ENCODE data around the gene USP6NL.

USP6NL gene

DNA sequence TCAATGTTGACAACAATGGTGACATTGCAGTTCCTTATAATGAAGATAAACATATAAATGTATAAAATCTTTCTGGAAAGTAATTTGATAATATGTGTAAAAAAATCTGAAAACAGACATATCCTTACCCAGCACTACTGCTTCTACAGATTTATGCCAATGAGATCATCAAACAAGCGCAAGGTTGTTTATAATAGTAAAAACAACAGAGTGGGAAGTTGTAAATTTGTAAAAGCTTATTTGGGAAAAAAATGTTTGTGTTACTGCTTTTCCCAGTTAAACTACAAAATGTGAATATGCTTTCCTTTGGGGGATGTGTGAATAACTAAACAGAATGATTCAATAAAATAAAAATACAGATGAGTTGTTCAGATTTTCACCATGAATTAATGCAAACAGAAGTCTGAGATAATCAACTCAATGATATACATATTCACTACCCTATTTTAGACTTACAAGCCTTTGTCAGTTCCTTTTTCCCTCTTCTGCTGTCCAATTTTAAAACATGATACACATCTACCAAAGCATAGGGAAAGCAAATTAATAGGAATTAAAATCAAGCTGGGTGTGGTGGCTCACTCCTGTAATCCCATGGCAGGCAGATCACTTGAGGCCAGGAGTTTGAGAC, 82.1 kb downstream of the USP6NL start:
- DNase-seq (ENCODE audit: extremely low read depth, insufficient read length) = no peak
- H3K27me3 ChIP-seq (replicated peaks; ENCODE audit: control insufficient read depth, insufficient read depth, low read length) = no peaks in the 10 kb centered on the region
- TF ChIP-seq, protein P1, sequence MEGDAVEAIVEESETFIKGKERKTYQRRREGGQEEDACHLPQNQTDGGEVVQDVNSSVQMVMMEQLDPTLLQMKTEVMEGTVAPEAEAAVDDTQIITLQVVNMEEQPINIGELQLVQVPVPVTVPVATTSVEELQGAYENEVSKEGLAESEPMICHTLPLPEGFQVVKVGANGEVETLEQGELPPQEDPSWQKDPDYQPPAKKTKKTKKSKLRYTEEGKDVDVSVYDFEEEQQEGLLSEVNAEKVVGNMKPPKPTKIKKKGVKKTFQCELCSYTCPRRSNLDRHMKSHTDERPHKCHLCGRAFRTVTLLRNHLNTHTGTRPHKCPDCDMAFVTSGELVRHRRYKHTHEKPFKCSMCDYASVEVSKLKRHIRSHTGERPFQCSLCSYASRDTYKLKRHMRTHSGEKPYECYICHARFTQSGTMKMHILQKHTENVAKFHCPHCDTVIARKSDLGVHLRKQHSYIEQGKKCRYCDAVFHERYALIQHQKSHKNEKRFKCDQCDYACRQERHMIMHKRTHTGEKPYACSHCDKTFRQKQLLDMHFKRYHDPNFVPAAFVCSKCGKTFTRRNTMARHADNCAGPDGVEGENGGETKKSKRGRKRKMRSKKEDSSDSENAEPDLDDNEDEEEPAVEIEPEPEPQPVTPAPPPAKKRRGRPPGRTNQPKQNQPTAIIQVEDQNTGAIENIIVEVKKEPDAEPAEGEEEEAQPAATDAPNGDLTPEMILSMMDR (IDR thresholded peaks at IDR 0.05; ENCODE audit: insufficient read depth, low read length, poor library complexity, severe bottlenecking) = no peak
- peaks cover 5% of the 10 kb centered on the region for H3K36me3 ChIP-seq (ENCODE audit: control insufficient read depth, insufficient read depth, low read length)
- no peak overlapping the region for H3K4me3 ChIP-seq (replicated peaks; ENCODE audit: low read depth, low read length)

DNA sequence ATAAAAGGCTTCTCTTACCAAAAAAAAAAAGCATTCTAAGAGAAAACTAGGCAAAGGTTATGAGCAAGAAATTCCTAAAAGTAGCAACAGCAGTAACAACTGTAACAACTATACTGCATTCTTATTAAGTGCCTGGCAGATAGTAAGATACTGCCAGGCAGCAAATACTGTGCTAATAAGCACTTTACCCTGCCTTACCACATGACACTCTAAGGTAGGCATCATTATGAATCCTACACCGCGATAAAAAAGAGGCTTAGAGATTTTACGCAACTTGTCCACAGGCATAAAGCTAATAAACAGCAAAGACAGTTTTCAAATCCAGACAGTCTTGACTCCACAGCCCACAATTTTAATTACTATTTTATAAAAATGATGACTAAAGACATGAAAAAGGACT, 83.2 kb downstream of the USP6NL start:
- TF ChIP-seq, protein P1 (IDR thresholded peaks at IDR 0.05; ENCODE audit: insufficient read depth, low read length, poor library complexity, severe bottlenecking) = no peak
- no peak overlapping the region; the same call in none of the 2 replicates for H3K4me3 ChIP-seq (replicated peaks; ENCODE audit: low read depth, low read length)
- H3K27me3 ChIP-seq (replicated peaks; ENCODE audit: control insufficient read depth, insufficient read depth, low read length) = no peaks in the 10 kb centered on the region
- H3K36me3 ChIP-seq (ENCODE audit: control insufficient read depth, insufficient read depth, low read length) = peaks cover 5% of the 10 kb centered on the region
- no peak for DNase-seq (ENCODE audit: extremely low read depth, insufficient read length)

DNA sequence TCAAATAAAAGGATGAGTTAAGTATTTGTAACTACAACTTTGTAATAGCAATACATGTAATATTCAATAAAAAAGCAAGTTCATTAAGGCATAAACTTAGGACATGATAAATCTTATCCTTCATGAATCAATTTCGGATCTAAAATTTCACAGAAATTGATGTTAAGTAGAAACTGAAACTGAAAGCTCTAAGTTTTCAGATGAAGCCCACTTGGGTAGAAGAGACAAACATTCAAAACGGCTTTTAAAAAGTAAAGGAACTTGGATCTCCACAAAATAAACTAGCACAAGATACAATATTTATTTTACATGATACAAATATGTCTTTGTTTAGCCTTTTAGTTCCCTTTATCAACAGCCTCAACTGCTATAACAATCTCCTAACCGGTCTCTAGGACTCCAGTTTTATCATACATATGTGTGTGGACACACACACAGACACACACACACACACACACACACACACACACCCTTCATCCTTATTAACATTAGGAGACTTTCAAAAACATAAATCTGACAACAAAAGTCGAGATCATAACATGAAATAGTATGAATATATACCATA, 83.7 kb downstream of the USP6NL start:
- TF ChIP-seq, protein P1 (IDR thresholded peaks at IDR 0.05; ENCODE audit: insufficient read depth, low read length, poor library complexity, severe bottlenecking) = no peak
- DNase-seq (ENCODE audit: extremely low read depth, insufficient read length) = no peak
- Histone ChIP-seq H3K36me3 (ENCODE audit: control insufficient read depth, insufficient read depth, low read length) (peaks cover 5% of the 10 kb centered on the region), H3K27me3 (replicated peaks; ENCODE audit: control insufficient read depth, insufficient read depth, low read length) (no peaks in the 10 kb centered on the region), H3K4me3 (replicated peaks; ENCODE audit: low read depth, low read length) (peak overlapping the region; percentile 15)

DNA sequence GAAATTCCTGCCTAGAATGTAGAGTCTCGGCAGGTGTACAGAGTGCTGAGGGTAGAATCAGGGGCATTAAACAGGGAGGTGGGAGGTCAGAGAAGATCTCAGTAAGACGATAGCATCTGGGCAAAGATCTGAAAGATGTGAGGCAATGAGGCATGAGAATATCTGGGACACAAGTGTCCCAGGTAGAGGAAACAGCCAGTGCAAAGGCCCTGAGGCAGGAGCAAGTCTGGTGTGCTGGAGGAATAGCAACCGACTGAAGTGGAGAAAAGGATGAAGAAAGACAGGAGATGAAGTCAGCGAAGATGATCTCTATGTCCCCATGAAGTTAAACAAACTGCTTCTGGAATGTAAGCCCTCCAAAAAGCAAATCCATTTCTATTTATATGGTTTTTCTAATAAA, 84.4 kb downstream of the USP6NL start:
- TF ChIP-seq, protein P1 (IDR thresholded peaks at IDR 0.05; ENCODE audit: insufficient read depth, low read length, poor library complexity, severe bottlenecking) = no peak
- DNase-seq (ENCODE audit: extremely low read depth, insufficient read length) = no peak
- Histone ChIP-seq H3K4me3 (replicated peaks; ENCODE audit: low read depth, low read length) (no peak overlapping the region), H3K27me3 (replicated peaks; ENCODE audit: control insufficient read depth, insufficient read depth, low read length) (no peaks in the 10 kb centered on the region), H3K36me3 (ENCODE audit: control insufficient read depth, insufficient read depth, low read length) (peaks cover 5% of the 10 kb centered on the region)

DNA sequence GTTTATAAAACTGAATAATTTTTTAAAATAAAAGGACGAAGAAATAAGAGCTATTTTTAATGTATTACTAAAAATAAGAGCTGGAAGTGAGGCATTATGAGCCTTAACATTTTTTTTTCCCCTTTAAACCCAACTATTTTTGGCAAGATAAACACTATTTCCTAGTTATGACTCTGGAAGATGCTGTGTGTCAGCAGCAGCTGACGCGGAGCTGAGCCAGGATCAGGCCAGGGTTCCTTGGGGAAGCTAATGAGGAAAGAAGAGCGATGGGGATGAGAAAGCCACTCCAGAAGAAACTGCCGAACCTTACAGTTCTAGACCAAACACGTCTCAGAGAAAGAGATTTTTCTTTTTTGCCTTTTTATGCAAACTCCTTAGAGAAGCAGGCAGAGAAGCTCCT, 85.9 kb downstream of the USP6NL start:
- H3K4me3 ChIP-seq (replicated peaks; ENCODE audit: low read depth, low read length) = no peak overlapping the region
- no peaks in the 10 kb centered on the region for H3K27me3 ChIP-seq (replicated peaks; ENCODE audit: control insufficient read depth, insufficient read depth, low read length)
- peaks cover 5% of the 10 kb centered on the region for H3K36me3 ChIP-seq (ENCODE audit: control insufficient read depth, insufficient read depth, low read length)
- DNase-seq (ENCODE audit: extremely low read depth, insufficient read length) = no peak
- TF ChIP-seq, protein P1 (IDR thresholded peaks at IDR 0.05; ENCODE audit: insufficient read depth, low read length, poor library complexity, severe bottlenecking) = no peak

Measured in GM06990 (cell line).